Ovary (tissue), 10 donors: ENCODE data around the gene FN3K. TPM values are rescaled to one million over a fixed set of nuclear protein-coding genes. Genes with fewer than 3 reads are reported as not detected.

Experiments used
- DNase-seq, 5 donors: peaks; one replicate each; pipeline ENCODE4 v3.0.0-alpha.2; 2019 to 2020
- H3K27ac ChIP-seq, 2 donors: fragments of 200-600 bp; one replicate each; pipeline versions ENCODE4 v1.5.1 to v1.8.0; 2019 to 2022
- H3K27me3 ChIP-seq: fragments of 200-600 bp; one replicate; pipeline ENCODE4 v1.8.0; 2022
- H3K36me3 ChIP-seq: fragments of 200-600 bp; sonication (generic); one replicate; pipeline ENCODE4 v1.5.1; 2019
- H3K4me1 ChIP-seq: one replicate; pipeline ENCODE4 v1.8.1; 2013; ENCODE audit warnings: mild to moderate bottlenecking, moderate library complexity; ENCODE audit not compliant: insufficient read depth
- H3K4me3 ChIP-seq: fragments of 200-600 bp; sonication (generic); one replicate; pipeline ENCODE4 v1.5.1; 2017
- H3K9me3 ChIP-seq, 2 donors: fragments of 200-600 bp in 1 of 2; sonication (generic) in 1 of 2; one replicate each; pipeline versions ENCODE4 v1.5.1 to v1.8.1; 2013 to 2019; ENCODE audit warnings: mild to moderate bottlenecking in 1 of 2, moderate library complexity in 1 of 2
- CTCF ChIP-seq, 3 donors: fragments of 450-650 bp in 2 of 3; fragments of 200-600 bp in 1 of 3; IDR thresholded peaks; one replicate each; pipeline versions ENCODE4 v1.5.1 to v1.8.0; 2016 to 2022; ENCODE audit warnings: antibody characterized with exemption in 3 of 3, mild to moderate bottlenecking in 1 of 3
- EP300 ChIP-seq: sonication (generic); formaldehyde crosslinking; IDR thresholded peaks from one replicate; pipeline ENCODE4 v1.6.1; 2017; ENCODE audit warnings: antibody characterized with exemption
- POLR2A ChIP-seq: fragments of 450-650 bp; IDR thresholded peaks from one replicate; pipeline ENCODE4 v1.6.1; 2017; ENCODE audit warnings: antibody characterized with exemption, mild to moderate bottlenecking, moderate library complexity
- WGBS, 3 donors: extraction: QIAGEN DNeasy Blood & Tissue Kit in 1 of 3; methylation state at CpG; one replicate each; pipeline versions ENCODE4 v1.1.5 to v1.1.7; 2013 to 2017; 5-methylcytosine and 5-hydroxymethylcytosine counted together
- intact Hi-C, 4 donors: fragments of 100-400 bp; cut with DNase I; formaldehyde crosslinking; loops; one replicate each; pipeline versions ENCODE4 v1.11.0 to v1.15.1; 2022 to 2023
- long read RNA-seq, 3 donors: library from polyadenylated mRNA in 2 of 3; unstranded in 2 of 3; transcript quantifications; one replicate each; pipeline ENCODE4 v2.0.0 and lab custom pipeline, GENCODE V29; 2021 to 2026
- polyA plus RNA-seq, 2 donors: library from polyadenylated mRNA; stranded (reverse); fragments of 200-250 nt in 1 of 2; fragments of 350-450 nt in 1 of 2; fragmentation: Illumina TruSeq in 1 of 2; extraction: RNeasy Lipid Tissue Mini Kit (QIAGEN cat#74804) in 1 of 2; gene quantifications; one replicate each; pipeline ENCODE4 v1.2.3, GENCODE V29; 2013 to 2014
- total RNA-seq, 7 donors: library from RNA; depleted of rRNA in 2 of 7; stranded (reverse); fragments of >200 nt in 2 of 7; fragmentation: NEBNext Ultra II Directional in 3 of 7; extraction: Animal tissue kit (Norgen Biotek cat#: 25700) in 3 of 7; gene quantifications; one replicate each; pipeline versions ENCODE4 v1.1.0 to v1.2.4, GENCODE V29; 2016 to 2023
- donor health status: DM: no; HTN: no; CAD: no; lungs with moderate emphysema.
- donor health status: DM: no; HTN: no; CAD: no.
- donor health status: Bipolar disorder and iron deficiency.
- donor health status: DM: yes; HTN: yes; CAD: no.
- donor health status: DM: no; HTN: no; CAD: no.
- donor health status: DM: yes; HTN: yes; CAD: no.

Gene FN3K
- total RNA-seq (100 to 1,000 TPM in 1 of 7 donors, 10 to 100 TPM in 6; 14.5 to 106 (median 44.6) TPM), polyA plus RNA-seq (10 to 100 TPM; 12.0 to 22.0 TPM)
- long read RNA-seq, donor 1, partial matches to known transcripts = 6 of 12 reads
- long read RNA-seq, donor 1, other reads (novel, unspliced or antisense) = 6 of 12 reads
- long read RNA-seq, donor 2, transcript FN3K-201 (6 exons, 1,434 nt) = major isoform, 8 of 8 reads
- long read RNA-seq, donor 2, partial matches to known transcripts = 0 of 8 reads
- long read RNA-seq, donor 2, other reads (novel, unspliced or antisense) = 0 of 8 reads
- long read RNA-seq, donor 3, partial matches to known transcripts = 0 of 1 reads
- long read RNA-seq, donor 3, other reads (novel, unspliced or antisense) = 0 of 1 reads

- H3K4me3 ChIP-seq = peak within 1 kb of the TSS; percentile 91
- H3K4me1 ChIP-seq = peaks cover 11% of the 10 kb centered on the region
- TF ChIP-seq EP300 (peak; percentile 39), CTCF (IDR thresholded peaks at IDR 0.05) (no peak), POLR2A (peak; percentile 40)
- H3K27ac ChIP-seq = peak within 1 kb of the TSS; percentile 50 to 77
- peak; percentile 78 to 90 (median 84) for DNase-seq
- H3K9me3 ChIP-seq = no peaks in the 10 kb centered on the region
- H3K27me3 ChIP-seq = no peaks in the 10 kb centered on the region
- 2 to 5% (median 3%) methylated on average over 26 to 101 of the region's 101 CpGs for WGBS, 3 donors
- H3K36me3 ChIP-seq = no peaks in the 10 kb centered on the region
- intact Hi-C loops = loop anchor here in 1 of 4 donors (2.0 to 5.0 kb wide), 2 partner anchors 18 to 88 kb away; partner anchors contain the start of genes FN3KRP and WDR45B
Measured at GRCh38 chr17:82734987-82735866, at the start of gene FN3K. FN3K (plus strand) TSS chr17:82735615; CDS start chr17:82735637, 22 bp downstream.

GRCh38 chr17:82686366-82687324 is 48.8 kb upstream of the FN3K start:
- H3K27ac ChIP-seq = no peak overlapping the region
- no peaks in the 10 kb centered on the region for H3K36me3 ChIP-seq
- H3K27me3 ChIP-seq = no peaks in the 10 kb centered on the region
- no peak overlapping the region for H3K4me3 ChIP-seq
- no peak for DNase-seq
- 86 to 91% (median 89%) methylated on average over 19 of the region's 19 CpGs for WGBS, 3 donors
- H3K4me1 ChIP-seq = peaks cover 1% of the 10 kb centered on the region
- TF ChIP-seq EP300 = no peak
- no peak for TF ChIP-seq CTCF (IDR thresholded peaks at IDR 0.05)
- TF ChIP-seq POLR2A = no peak
- intact Hi-C loops = no loop called here
- H3K9me3 ChIP-seq = no peaks in the 10 kb centered on the region

- peaks cover 1% of the 10 kb centered on the region for H3K4me1 ChIP-seq
- no peaks in the 10 kb centered on the region for H3K9me3 ChIP-seq
- no peak overlapping the region for H3K27ac ChIP-seq
- TF ChIP-seq EP300 (no peak), POLR2A (no peak), CTCF (IDR thresholded peaks at IDR 0.05) (no peak)
- no peak for DNase-seq
- no peaks in the 10 kb centered on the region for H3K36me3 ChIP-seq
- no peak overlapping the region for H3K4me3 ChIP-seq
- 76 to 90% (median 82%) methylated on average over 10 of the region's 10 CpGs for WGBS, 3 donors
- intact Hi-C loops = no loop called here
- no peaks in the 10 kb centered on the region for H3K27me3 ChIP-seq
Measured at GRCh38 chr17:82687375-82687861, 48.0 kb upstream of the FN3K start.
